Upper lobe of left lung (tissue), 4 donors: ENCODE measurements around the gene ARHGEF26.

Source experiments
- EP300 ChIP-seq, 4 donors: sonication (generic); formaldehyde crosslinking; IDR thresholded peaks; one replicate each; pipeline ENCODE4 v1.5.1; 2017; ENCODE audit warnings: antibody characterized with exemption in 4 of 4, control low read depth in 2 of 4
- POLR2A ChIP-seq, 4 donors: fragments of 450-650 bp; IDR thresholded peaks; one replicate each; pipeline ENCODE4 v1.5.1; 2016 to 2017; ENCODE audit warnings: antibody characterized with exemption in 4 of 4, mild to moderate bottlenecking in 2 of 4
- TF ChIP-seq, protein P1 (sequence below), 6 experiments: fragments of 450-650 bp in 4 of 6; fragments of 200-600 bp in 2 of 6; sonication (generic) in 2 of 6; IDR thresholded peaks; one replicate each; pipeline ENCODE4 v1.5.1; 2016 to 2019; ENCODE audit warnings: antibody characterized with exemption in 6 of 6

GRCh38 chr3:154122552-154122911, 1.3 kb downstream of the ARHGEF26 start:
- TF ChIP-seq, protein P1, sequence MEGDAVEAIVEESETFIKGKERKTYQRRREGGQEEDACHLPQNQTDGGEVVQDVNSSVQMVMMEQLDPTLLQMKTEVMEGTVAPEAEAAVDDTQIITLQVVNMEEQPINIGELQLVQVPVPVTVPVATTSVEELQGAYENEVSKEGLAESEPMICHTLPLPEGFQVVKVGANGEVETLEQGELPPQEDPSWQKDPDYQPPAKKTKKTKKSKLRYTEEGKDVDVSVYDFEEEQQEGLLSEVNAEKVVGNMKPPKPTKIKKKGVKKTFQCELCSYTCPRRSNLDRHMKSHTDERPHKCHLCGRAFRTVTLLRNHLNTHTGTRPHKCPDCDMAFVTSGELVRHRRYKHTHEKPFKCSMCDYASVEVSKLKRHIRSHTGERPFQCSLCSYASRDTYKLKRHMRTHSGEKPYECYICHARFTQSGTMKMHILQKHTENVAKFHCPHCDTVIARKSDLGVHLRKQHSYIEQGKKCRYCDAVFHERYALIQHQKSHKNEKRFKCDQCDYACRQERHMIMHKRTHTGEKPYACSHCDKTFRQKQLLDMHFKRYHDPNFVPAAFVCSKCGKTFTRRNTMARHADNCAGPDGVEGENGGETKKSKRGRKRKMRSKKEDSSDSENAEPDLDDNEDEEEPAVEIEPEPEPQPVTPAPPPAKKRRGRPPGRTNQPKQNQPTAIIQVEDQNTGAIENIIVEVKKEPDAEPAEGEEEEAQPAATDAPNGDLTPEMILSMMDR (IDR thresholded peaks at IDR 0.05), result no peak
- TF ChIP-seq POLR2A (IDR thresholded peaks at IDR 0.05) (no peak), EP300 (IDR thresholded peaks at IDR 0.05) (no peak)
